Measurements from ENCODE around the gene KCTD16. TPM values are rescaled to one million over a fixed set of nuclear protein-coding genes. Genes with fewer than 3 reads are reported as not detected.

The KCTD16 gene
- total RNA-seq, 2 donors from 2014 or later, result 0.02 to 0.03 TPM

GRCh38 chr5:144329681-144330080 is 159.0 kb downstream of the KCTD16 start:
- intact Hi-C loops (cut with DNase I), result no loop called here
- no peak overlapping the region for H3K27ac ChIP-seq
- TF ChIP-seq, protein P1, sequence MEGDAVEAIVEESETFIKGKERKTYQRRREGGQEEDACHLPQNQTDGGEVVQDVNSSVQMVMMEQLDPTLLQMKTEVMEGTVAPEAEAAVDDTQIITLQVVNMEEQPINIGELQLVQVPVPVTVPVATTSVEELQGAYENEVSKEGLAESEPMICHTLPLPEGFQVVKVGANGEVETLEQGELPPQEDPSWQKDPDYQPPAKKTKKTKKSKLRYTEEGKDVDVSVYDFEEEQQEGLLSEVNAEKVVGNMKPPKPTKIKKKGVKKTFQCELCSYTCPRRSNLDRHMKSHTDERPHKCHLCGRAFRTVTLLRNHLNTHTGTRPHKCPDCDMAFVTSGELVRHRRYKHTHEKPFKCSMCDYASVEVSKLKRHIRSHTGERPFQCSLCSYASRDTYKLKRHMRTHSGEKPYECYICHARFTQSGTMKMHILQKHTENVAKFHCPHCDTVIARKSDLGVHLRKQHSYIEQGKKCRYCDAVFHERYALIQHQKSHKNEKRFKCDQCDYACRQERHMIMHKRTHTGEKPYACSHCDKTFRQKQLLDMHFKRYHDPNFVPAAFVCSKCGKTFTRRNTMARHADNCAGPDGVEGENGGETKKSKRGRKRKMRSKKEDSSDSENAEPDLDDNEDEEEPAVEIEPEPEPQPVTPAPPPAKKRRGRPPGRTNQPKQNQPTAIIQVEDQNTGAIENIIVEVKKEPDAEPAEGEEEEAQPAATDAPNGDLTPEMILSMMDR (IDR thresholded peaks at IDR 0.05), result no peak

GRCh38 chr5:144331361-144331760 is 160.7 kb downstream of the KCTD16 start:
- H3K36me3 ChIP-seq, result no peaks in the 10 kb centered on the region
- DNase-seq, result no peak
- H3K27ac ChIP-seq, result no peak overlapping the region
- no peaks in the 10 kb centered on the region for H3K4me1 ChIP-seq
- no peaks in the 10 kb centered on the region for H3K9me3 ChIP-seq
- TF ChIP-seq, protein P1 (IDR thresholded peaks at IDR 0.05), result no peak
- intact Hi-C loops (cut with DNase I), result no loop called here
- H3K27me3 ChIP-seq, result no peaks in the 10 kb centered on the region
- H3K4me3 ChIP-seq, result no peak overlapping the region
- no peak overlapping the region for H3K9ac ChIP-seq (ENCODE audit: low read depth in 2 of 2, low read length in 2 of 2)

More at GRCh38 chr5:144329681-144330080, 159.0 kb downstream of the KCTD16 start:
- no peak overlapping the region for H3K9ac ChIP-seq (ENCODE audit: low read depth in 2 of 2, low read length in 2 of 2)
- no peaks in the 10 kb centered on the region for H3K36me3 ChIP-seq
- H3K4me3 ChIP-seq, result no peak overlapping the region
- H3K4me1 ChIP-seq, result no peaks in the 10 kb centered on the region
- no peaks in the 10 kb centered on the region for H3K9me3 ChIP-seq
- DNase-seq, result no peak
- H3K27me3 ChIP-seq, result no peaks in the 10 kb centered on the region

DNA sequence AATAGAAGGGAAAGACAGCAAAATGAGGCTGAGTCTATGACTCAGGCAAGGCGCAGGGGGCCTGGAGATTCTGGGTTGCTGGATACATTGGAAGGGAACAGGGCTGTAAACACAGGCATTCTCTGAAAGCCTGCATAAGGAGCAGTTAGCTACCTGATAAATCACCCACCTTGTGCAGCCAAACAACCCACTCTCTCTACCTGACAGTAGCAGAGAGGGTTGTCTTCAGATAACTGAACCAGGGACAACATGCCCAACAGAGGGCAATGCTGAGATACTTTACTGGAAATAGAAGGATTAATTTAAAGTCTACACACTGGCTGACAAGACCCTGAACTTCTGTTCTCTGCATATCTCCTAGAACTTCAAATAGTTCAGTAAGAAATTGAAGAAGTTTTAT is 161.6 kb downstream of the KCTD16 start:
- intact Hi-C loops (cut with DNase I), result no loop called here
- TF ChIP-seq, protein P1 (IDR thresholded peaks at IDR 0.05), result no peak
- H3K9me3 ChIP-seq, result no peaks in the 10 kb centered on the region
- no peak overlapping the region for H3K9ac ChIP-seq (ENCODE audit: low read depth in 2 of 2, low read length in 2 of 2)
- no peak for DNase-seq
- no peak overlapping the region for H3K27ac ChIP-seq
- no peak overlapping the region for H3K4me3 ChIP-seq
- H3K4me1 ChIP-seq, result no peaks in the 10 kb centered on the region
- no peaks in the 10 kb centered on the region for H3K27me3 ChIP-seq
- no peaks in the 10 kb centered on the region for H3K36me3 ChIP-seq

DNA sequence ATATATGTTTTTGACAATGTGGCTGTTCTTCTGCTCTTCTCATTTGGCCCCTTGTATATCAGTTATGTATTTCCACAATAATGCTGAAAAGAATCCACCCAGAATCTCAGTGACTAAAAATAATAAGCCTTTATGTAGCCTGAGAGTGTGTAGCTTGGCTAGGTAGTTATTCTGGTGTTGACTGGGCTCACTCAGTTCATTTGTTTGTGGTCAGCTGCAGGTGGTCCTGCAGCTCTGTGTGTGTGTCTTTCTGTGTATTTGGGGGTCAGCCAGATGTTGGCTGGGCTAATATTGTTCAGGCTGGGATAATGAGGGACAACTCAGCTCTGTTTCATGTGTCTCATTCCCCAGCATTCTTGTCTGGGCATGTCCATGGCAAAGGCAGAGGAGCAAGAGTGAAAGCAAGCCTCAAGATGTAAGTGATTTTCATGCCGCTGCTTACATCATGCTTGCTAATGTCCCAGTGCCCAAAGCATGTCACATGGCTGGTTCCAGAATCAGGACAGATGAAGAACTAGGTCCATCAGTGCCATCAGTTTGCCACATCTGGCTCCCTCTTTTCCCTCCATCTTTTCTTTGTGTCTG is 162.8 kb downstream of the KCTD16 start:
- DNase-seq, result no peak
- TF ChIP-seq, protein P1 (IDR thresholded peaks at IDR 0.05), result no peak
- intact Hi-C loops (cut with DNase I), result no loop called here
- no peaks in the 10 kb centered on the region for H3K27me3 ChIP-seq
- H3K9ac ChIP-seq (ENCODE audit: low read depth in 2 of 2, low read length in 2 of 2), result no peak overlapping the region
- no peak overlapping the region for H3K4me3 ChIP-seq
- no peaks in the 10 kb centered on the region for H3K4me1 ChIP-seq
- no peak overlapping the region for H3K27ac ChIP-seq
- H3K9me3 ChIP-seq, result no peaks in the 10 kb centered on the region
- H3K36me3 ChIP-seq, result no peaks in the 10 kb centered on the region

- no peaks in the 10 kb centered on the region for H3K9me3 ChIP-seq
- no peak overlapping the region for H3K9ac ChIP-seq (ENCODE audit: low read depth in 2 of 2, low read length in 2 of 2)
- DNase-seq, result no peak
- no peaks in the 10 kb centered on the region for H3K4me1 ChIP-seq
- no peaks in the 10 kb centered on the region for H3K36me3 ChIP-seq
- intact Hi-C loops (cut with DNase I), result no loop called here
- TF ChIP-seq, protein P1 (IDR thresholded peaks at IDR 0.05), result no peak
- no peak overlapping the region for H3K4me3 ChIP-seq
- H3K27me3 ChIP-seq, result no peaks in the 10 kb centered on the region
- H3K27ac ChIP-seq, result no peak overlapping the region
These were observed 164.9 kb downstream of the KCTD16 start for GRCh38 chr5:144335561-144335960.
